Measurements from ENCODE around the gene PARD6B.

Gene PARD6B

GRCh38 chr20:50731055-50731929, at the start of gene PARD6B:
TSS of gene PARD6B (plus strand) at chr20:50731580. CDS start at chr20:50731787, 207 bp downstream.
- no peak for TF ChIP-seq CTCF (IDR thresholded peaks at IDR 0.05)

GRCh38 chr20:50682065-50682464, 49.3 kb upstream of the PARD6B start:
- no peak for TF ChIP-seq CTCF (IDR thresholded peaks at IDR 0.05)

- no peak for TF ChIP-seq CTCF (IDR thresholded peaks at IDR 0.05)
Measured at GRCh38 chr20:50682947-50683530, 48.3 kb upstream of the PARD6B start.

- no peak for TF ChIP-seq CTCF (IDR thresholded peaks at IDR 0.05)
Measured at GRCh38 chr20:50683570-50683969, 47.8 kb upstream of the PARD6B start.

- TF ChIP-seq CTCF (IDR thresholded peaks at IDR 0.05) = no peak
Measured at GRCh38 chr20:50686821-50687220, 44.6 kb upstream of the PARD6B start.

- no peak for TF ChIP-seq CTCF (IDR thresholded peaks at IDR 0.05)
Measured at GRCh38 chr20:50688256-50688975, 43.0 kb upstream of the PARD6B start.

GRCh38 chr20:50689864-50690649, 41.3 kb upstream of the PARD6B start:
- no peak for TF ChIP-seq CTCF (IDR thresholded peaks at IDR 0.05)
